GM23338 (cell line): Measurements from ENCODE around the gene ATP8B4. TPM values are rescaled to one million over a fixed set of nuclear protein-coding genes. Genes with fewer than 3 reads are reported as not detected.

Experiments used
- CREB1 ChIP-seq: fragments of 250-450 bp; sonication (Bioruptor Pico); IDR thresholded peaks from 2 replicates; pipeline ENCODE4 v1.5.0; 2020; ENCODE audit warnings: low read depth, mild to moderate bottlenecking, moderate library complexity
- EZH2phosphoT487 ChIP-seq: fragments of 200-600 bp; sonication (generic); IDR thresholded peaks from one replicate; pipeline ENCODE4 v1.8.1; 2018; ENCODE audit warnings: antibody characterized with exemption; ENCODE audit not compliant: unreplicated experiment
- JUNB ChIP-seq: IDR thresholded peaks from one replicate; pipeline ENCODE4 v1.6.1; 2016; ENCODE audit warnings: antibody characterized with exemption; ENCODE audit not compliant: unreplicated experiment
- NANOG ChIP-seq: IDR thresholded peaks from 2 replicates; pipeline ENCODE4 v1.6.1; 2016; ENCODE audit warnings: antibody characterized with exemption, borderline replicate concordance
- POLR2AphosphoS5 ChIP-seq: IDR thresholded peaks from 2 replicates; pipeline ENCODE4 v1.6.1; 2016; ENCODE audit warnings: antibody characterized with exemption, low read depth
- REST ChIP-seq: IDR thresholded peaks from one replicate; pipeline ENCODE4 v1.6.1; 2018; ENCODE audit warnings: antibody characterized with exemption; ENCODE audit not compliant: unreplicated experiment
- STAT1 ChIP-seq: IDR thresholded peaks from one replicate; pipeline ENCODE4 v1.6.1; 2016; ENCODE audit warnings: antibody characterized with exemption; ENCODE audit not compliant: unreplicated experiment
- ZNF114 ChIP-seq: fragments of 250-450 bp; sonication (Bioruptor Pico); IDR thresholded peaks from 2 replicates; pipeline ENCODE4 v1.5.0; 2020; ENCODE audit warnings: mild to moderate bottlenecking, moderate library complexity
- ZNF331 ChIP-seq: fragments of 250-450 bp; sonication (Bioruptor Pico); IDR thresholded peaks from 2 replicates; pipeline ENCODE4 v1.5.0; 2020; ENCODE audit warnings: low read depth, mild to moderate bottlenecking, moderate library complexity
- ZNF462 ChIP-seq: fragments of 250-450 bp; sonication (Bioruptor Pico); IDR thresholded peaks from 2 replicates; pipeline ENCODE4 v1.5.0; 2020; ENCODE audit warnings: mild to moderate bottlenecking, moderate library complexity
- polyA plus RNA-seq: library from polyadenylated mRNA; unstranded; fragments of >200 nt; fragmentation: Nextera tagmentation; extraction: Ambion mirVana; gene quantifications from 2 replicates; pipeline ENCODE4 v1.2.1, GENCODE V29; 2016
- total RNA-seq: library from RNA; depleted of rRNA; stranded (reverse); fragments of >200 nt; shearing (Covaris generic); gene quantifications from 2 replicates; pipeline ENCODE4 v1.2.3, GENCODE V29; 2014

The ATP8B4 gene
- total and polyA plus RNA-seq, 2 experiments from 2014 or later = 0.24 TPM; not detected in 1

DNA sequence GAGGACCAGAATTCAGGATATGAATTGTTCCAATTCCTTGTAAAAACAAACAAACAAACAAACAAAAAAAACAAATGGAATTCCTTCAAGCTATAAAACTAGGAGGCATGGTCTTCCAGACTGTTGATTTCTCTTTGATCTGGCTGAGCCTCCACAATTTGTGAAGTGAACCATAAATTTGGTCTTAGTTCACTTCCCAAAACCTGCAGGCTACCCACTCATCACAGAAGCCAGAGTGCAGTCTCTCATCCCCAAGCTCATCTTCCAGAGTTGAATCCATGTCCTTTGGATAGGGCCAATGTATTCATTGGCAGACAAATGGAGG is 294.3 kb downstream of the ATP8B4 start (continued):
- TF ChIP-seq ZNF462 (CRISPR knock-in tag) = no peak
- TF ChIP-seq CREB1 (CRISPR knock-in tag) = no peak
- no peak for TF ChIP-seq POLR2AphosphoS5
- no peak for TF ChIP-seq ZNF331 (CRISPR knock-in tag)
- no peak for TF ChIP-seq JUNB
- TF ChIP-seq NANOG = no peak
- no peak for TF ChIP-seq ZNF114 (CRISPR knock-in tag)
- TF ChIP-seq STAT1 = no peak
- TF ChIP-seq REST = no peak
- TF ChIP-seq EZH2phosphoT487 = no peak
